Peyer's patch (tissue), 4 donors: ENCODE results near the gene MYH16. TPM values are rescaled to one million over a fixed set of nuclear protein-coding genes. Genes with fewer than 3 reads are reported as not detected.
"Not testable (repeated sequence)": the region's sequence is repeated elsewhere in the genome, so short reads cannot be mapped to it uniquely, and the experiment has no call there.

Source experiments
- DNase-seq, 3 donors: peaks; one replicate each; pipeline ENCODE4 v3.0.0-alpha.2; 2017 to 2019
- H3K27ac ChIP-seq, 4 donors: fragments of 200-600 bp; sonication (generic); one replicate each; pipeline ENCODE4 v1.5.1; 2016 to 2019
- H3K27me3 ChIP-seq, 2 donors: fragments of 200-600 bp; sonication (generic); one replicate each; pipeline ENCODE4 v1.5.1; 2019
- H3K36me3 ChIP-seq, 3 donors: fragments of 200-600 bp; sonication (generic); one replicate each; pipeline ENCODE4 v1.5.1; 2016 to 2019
- H3K4me1 ChIP-seq, 4 donors: fragments of 200-600 bp; sonication (generic); one replicate each; pipeline ENCODE4 v1.5.1; 2016 to 2019
- H3K4me3 ChIP-seq, 4 donors: fragments of 200-600 bp; sonication (generic); 1 replicate in 3 of 4; 2 replicates in 1 of 4; pipeline ENCODE4 v1.5.1; 2016 to 2019; ENCODE audit warnings: mild to moderate bottlenecking in 1 of 4
- H3K9me3 ChIP-seq, 4 donors: fragments of 200-600 bp; sonication (generic); one replicate each; pipeline ENCODE4 v1.5.1; 2016 to 2019; ENCODE audit warnings: mild to moderate bottlenecking in 1 of 4
- CTCF ChIP-seq, 6 experiments: fragments of 450-650 bp in 4 of 6; fragments of 200-600 bp in 2 of 6; sonication (generic) in 1 of 6; IDR thresholded peaks; one replicate each; pipeline ENCODE4 v1.5.1; 2017 to 2019; ENCODE audit warnings: antibody characterized with exemption in 6 of 6, mild to moderate bottlenecking in 3 of 6, moderate library complexity in 1 of 6
- POLR2A ChIP-seq, 2 donors: fragments of 450-650 bp; IDR thresholded peaks; one replicate each; pipeline ENCODE4 v1.5.1; 2017; ENCODE audit warnings: antibody characterized with exemption in 2 of 2, mild to moderate bottlenecking in 2 of 2, moderate library complexity in 2 of 2
- total RNA-seq, 4 donors: library from RNA; depleted of rRNA; stranded (reverse); fragments of >200 nt; gene quantifications; one replicate each; pipeline ENCODE4 v1.1.0, GENCODE V29; 2016

The MYH16 gene
- total RNA-seq, 4 donors from 2014 or later: not detected

DNA sequence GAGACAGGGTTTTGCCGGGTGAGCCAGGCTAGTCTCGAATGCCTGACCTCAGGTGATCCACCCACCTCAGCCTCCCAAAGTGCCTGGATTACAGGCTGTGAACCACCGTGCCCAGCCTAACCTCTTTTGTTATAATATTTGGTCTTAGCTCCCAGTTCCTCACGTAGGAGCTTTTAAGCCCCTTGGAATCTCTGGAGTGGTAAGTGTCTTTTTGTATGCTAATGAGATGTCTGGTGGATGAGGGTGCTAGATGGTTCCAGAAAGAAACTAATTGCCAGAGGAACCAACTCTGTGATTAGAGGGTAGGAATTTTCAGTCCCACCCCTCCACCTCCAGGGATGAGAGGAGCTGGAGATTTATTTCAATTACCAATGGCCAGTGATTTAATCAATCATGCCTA, 47.7 kb downstream of the MYH16 start:
- no peak for DNase-seq
- Histone ChIP-seq H3K9me3 (no peaks in the 10 kb centered on the region), H3K27ac (no peak overlapping the region), H3K27me3 (no peaks in the 10 kb centered on the region), H3K4me3 (no peak overlapping the region), H3K4me1 (peaks cover 0 to 8% (median 2%) of the 10 kb centered on the region in 4 donors), H3K36me3 (no peaks in the 10 kb centered on the region)
- TF ChIP-seq POLR2A (IDR thresholded peaks at IDR 0.05) (no peak), CTCF (IDR thresholded peaks at IDR 0.05) (no peak)

DNA sequence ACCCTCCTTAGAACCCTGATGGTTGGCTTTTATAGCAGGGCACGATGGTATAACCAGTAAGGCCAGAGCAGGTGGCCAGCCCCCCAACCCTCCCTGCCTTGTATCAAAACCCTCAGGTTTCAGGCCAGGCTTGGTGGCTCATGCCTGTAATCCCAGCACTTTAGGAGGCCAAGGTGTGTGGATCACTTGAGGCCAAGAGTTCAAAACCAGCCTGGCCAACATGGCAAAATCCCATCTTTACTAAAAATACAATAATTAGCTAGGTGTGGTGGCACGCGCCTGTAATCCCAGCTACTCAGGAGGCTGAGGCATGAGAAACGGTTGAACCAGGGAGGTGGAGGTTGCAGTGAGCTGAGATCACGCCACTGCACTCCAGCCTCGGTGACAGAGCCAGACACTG, 50.0 kb downstream of the MYH16 start:
- H3K4me1 ChIP-seq: peaks cover 0 to 19% (median 7%) of the 10 kb centered on the region in 4 donors
- DNase-seq: peak in 1 of 3 donors; percentile 22
- not testable (repeated sequence) for H3K9me3 ChIP-seq, H3K27me3 ChIP-seq, H3K36me3 ChIP-seq, H3K27ac ChIP-seq, H3K4me3 ChIP-seq

- Histone ChIP-seq H3K36me3 (no peaks in the 10 kb centered on the region), H3K27ac (no peak overlapping the region), H3K4me3 (no peak overlapping the region), H3K4me1 (peaks cover 0 to 38% (median 9%) of the 10 kb centered on the region in 4 donors), H3K27me3 (no peaks in the 10 kb centered on the region), H3K9me3 (no peaks in the 10 kb centered on the region)
- TF ChIP-seq POLR2A (IDR thresholded peaks at IDR 0.05): no peak
- TF ChIP-seq CTCF (IDR thresholded peaks at IDR 0.05): no peak
- DNase-seq: peak in 1 of 3 donors; percentile 45
These were observed 51.9 kb downstream of the MYH16 start for GRCh38 chr7:99324559-99324958.

DNA sequence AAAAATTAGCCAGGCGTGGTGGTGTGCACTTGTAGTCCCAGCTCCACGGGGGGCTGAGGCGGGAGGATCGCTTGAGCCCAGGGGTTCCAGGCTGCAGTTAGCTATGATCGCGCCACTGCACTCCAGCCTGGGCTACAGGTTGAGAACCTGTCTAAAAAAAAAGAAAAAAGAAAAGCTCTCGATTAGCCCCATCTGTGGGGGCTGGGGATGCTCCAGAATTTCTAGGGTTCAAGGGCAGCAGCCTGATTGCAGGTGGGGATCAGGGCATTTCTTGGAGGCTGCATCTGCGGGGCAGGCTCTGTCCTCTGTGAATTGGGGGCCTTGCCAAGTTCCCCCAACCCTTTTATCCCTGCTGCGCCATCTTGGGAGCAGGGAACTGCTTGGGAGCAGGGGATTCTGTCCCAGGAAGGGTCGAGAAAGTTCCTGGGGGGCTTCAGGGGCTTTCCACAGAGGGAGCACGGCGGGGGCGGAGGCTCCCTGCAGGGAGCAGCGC, 52.4 kb downstream of the MYH16 start:
- Histone ChIP-seq H3K4me1 (peaks cover 0 to 42% (median 9%) of the 10 kb centered on the region in 4 donors), H3K9me3 (no peaks in the 10 kb centered on the region), H3K27ac (peak overlapping the region; percentile 87 to 90 (median 89)), H3K4me3 (peak overlapping the region; percentile 95 to 99 (median 98)), H3K27me3 (no peaks in the 10 kb centered on the region), H3K36me3 (no peaks in the 10 kb centered on the region)
- no peak for TF ChIP-seq POLR2A (IDR thresholded peaks at IDR 0.05)
- no peak for TF ChIP-seq CTCF (IDR thresholded peaks at IDR 0.05)
- peak in 1 of 3 donors; percentile 43 for DNase-seq

DNA sequence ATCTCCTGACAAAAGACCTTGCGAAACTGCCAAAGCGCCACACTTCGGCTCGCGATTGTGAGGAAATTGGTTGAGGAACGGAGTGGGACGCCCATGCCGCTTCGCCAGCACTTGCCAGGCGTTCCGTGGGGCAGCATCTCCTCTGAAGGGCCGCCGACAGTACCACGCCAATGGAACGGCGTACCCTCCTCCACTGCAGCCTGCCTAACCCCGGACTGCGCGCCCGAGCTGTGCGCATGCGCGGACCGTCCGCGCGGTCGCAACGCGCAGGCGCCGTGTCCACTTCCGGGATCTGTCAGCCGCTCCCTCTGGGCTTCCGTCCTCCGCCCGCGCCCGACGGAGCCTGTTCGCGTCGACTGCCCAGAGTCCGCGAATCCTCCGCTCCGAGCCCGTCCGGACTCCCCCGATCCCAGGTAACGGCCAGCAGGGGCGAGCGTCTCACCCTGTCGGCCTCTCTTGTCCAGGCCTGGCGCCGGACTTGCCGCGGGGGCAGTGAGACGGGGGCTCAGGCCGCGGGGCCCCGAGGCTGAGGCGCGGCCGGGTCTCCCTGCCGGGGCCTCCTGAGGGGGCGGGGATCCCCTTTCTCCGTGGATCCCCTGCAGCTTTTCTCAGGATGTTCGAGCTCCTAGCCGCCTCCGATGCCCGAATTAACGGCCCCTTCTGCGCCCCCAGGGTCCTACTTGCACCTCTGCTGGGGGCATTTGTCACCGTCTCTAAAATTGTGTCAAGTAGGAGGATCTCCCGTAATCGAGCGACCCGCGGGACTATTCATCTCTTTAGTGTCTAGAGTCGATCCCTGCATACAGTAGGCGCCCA, 53.2 kb downstream of the MYH16 start, which contains the start of gene ARPC1A:
TSS of gene ARPC1A (plus strand) at position 307 of the 816 bp plus-strand sequence. CDS start 7,456 bp downstream, outside the sequence.
- H3K4me1 ChIP-seq: peaks cover 0 to 50% (median 9%) of the 10 kb centered on the region in 4 donors
- no peaks in the 10 kb centered on the region for H3K9me3 ChIP-seq
- peak; percentile 86 to 88 for TF ChIP-seq POLR2A (IDR thresholded peaks at IDR 0.05)
- peak in 3 of 6 experiments; percentile 36 to 45 (median 41) for TF ChIP-seq CTCF (IDR thresholded peaks at IDR 0.05)
- peak within 1 kb of the TSS; percentile 95 to 99 (median 98) for H3K4me3 ChIP-seq
- H3K27ac ChIP-seq: peak within 1 kb of the TSS; percentile 87 to 90 (median 89)
- H3K27me3 ChIP-seq: no peaks in the 10 kb centered on the region
- peak; percentile 78 to 96 (median 95) for DNase-seq
- no peaks in the 10 kb centered on the region for H3K36me3 ChIP-seq

DNA sequence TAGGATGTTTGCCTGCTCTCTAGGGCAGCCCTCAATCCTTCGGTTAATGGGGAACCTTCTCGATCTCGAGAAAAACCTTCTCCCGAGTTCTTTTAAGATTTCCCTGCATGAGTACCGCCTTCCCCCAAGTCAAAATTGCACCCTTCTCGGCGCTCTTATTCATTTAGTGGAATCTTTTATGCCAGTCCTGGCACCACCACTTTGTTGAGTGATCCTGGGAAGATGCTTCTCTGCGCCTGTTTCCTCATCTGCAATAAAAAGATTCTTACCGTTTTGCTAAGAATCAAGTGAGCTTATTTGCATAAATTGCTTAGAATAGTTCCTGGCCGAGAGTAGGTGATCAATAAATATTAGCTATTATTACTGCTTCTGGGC, 53.8 kb downstream of the MYH16 start:
- Histone ChIP-seq H3K4me3 (peak overlapping the region; percentile 95 to 99 (median 98)), H3K27ac (peak overlapping the region; percentile 87 to 90 (median 89)), H3K27me3 (no peaks in the 10 kb centered on the region), H3K9me3 (no peaks in the 10 kb centered on the region), H3K4me1 (peaks cover 0 to 54% (median 9%) of the 10 kb centered on the region in 4 donors), H3K36me3 (no peaks in the 10 kb centered on the region)
- no peak for DNase-seq
- TF ChIP-seq POLR2A (IDR thresholded peaks at IDR 0.05) (no peak), CTCF (IDR thresholded peaks at IDR 0.05) (no peak)
